Measurements from ENCODE around the gene NUP58.

NUP58 gene

DNA sequence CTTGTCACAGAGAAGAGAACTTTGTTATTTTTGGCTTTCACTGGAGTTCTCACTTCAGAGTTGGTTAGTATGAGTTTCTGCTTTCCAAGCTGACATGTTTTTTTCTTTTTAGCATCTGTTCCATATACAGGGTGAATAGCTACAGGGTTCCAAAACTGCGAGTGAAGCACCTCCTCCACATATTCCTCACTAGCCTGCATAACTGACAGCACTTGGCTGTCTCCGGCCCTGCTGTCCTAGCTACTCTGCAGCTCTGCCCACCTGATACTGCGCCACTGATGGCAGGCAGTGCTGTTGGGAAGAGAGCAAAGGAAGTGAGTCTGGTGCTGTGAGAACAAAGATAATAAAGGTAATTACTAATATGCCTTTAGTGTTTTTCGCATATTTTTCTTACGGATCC, 77.1 kb downstream of the NUP58 start:
- no peak for DNase-seq

DNA sequence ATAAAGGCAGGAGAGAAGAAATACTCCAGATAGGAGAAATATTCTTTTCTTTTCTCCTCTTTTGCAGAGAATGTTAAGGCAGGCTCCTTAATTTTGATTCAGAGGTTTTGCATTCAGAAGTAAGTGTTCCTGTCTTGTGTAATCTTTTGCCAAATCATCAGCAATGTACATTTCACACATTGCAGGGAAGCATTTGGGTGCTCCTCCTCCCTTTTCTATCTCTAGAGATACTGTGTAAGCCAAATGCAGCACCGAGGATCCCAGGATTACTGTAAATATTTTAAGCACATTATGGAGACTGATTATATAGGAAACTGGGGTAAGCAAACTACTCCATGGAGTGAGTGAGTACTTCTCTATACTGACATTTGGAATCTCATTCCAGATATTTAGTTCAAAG, 77.6 kb downstream of the NUP58 start:
- no peak for DNase-seq

DNA sequence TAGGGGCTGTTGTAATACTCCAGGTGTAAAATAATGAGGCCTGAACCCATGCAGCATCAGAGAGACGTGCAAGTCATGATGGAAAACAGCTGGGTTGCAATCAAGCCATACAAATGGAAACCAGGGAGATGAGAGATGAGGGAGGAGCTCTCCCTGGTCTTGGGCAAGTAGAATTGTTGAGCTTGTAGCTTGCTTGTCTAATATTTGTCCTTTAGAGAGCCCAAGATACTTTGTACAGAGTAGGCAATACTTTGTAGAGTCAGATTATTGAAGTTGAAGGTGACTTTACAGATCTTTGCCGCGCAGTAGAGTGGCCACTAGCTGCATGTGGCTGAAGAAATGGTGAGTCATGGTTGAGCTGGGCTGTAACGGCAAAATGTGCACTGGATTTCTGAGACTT, 78.7 kb downstream of the NUP58 start:
- no peak for DNase-seq

DNA sequence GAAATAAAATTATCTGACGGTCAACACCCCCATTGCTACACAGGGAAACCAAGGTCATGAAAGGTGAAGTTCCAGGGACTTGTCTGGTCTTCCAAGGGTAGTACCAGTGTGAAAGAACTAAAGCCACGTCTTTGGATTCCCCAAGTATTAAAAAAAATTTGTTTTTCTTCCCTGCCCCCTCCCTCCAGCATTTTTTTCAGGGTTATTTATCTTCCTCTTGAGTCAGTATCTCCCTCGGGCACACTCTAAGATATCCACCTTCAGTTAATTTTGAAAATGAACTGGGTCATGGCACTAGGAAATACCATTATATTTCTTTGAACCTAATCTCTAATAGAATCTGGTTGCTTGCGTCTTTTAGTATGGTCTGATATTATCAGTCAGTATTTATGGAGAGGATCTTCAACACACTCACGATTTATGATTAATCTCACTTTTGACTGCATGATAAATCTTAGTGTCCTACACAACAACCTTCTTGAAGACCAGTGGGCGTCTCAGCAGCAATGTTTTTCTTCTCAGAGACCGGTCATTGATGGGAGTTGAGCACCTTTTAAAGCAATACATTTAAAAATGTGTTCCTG, 79.4 kb downstream of the NUP58 start:
- DNase-seq: no peak

DNA sequence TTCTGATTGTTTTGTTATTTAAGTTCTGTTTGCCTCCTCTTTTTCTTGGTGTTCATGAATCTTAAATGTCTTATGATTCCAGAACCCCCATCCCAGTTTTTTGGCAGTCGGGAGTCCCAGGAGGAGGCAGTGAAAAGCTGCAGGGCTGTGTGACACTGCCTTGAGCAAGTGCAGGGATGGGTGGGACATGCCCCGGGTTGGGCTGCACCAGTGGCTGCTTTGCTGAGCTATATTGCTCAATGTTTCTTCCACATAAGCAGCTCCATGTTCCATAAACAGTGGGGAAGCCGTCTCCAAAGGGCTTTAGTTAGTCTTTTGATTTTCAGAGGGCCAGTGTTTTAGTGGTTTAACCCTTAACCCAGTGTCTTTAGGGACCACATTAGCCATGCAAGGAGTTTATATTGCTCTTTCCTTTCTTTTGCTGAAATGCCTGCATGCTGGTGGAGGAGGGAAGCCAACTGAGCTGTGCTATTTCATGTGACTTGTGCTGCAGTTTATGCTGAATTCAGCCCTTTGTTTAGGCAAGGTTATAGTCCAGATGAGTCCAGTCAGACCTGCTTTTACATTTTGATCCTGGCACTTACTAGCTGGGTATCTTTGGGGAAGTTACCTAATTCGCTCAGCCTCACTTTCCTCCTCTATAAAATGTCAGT, 83.5 kb downstream of the NUP58 start:
- no peak for DNase-seq

DNA sequence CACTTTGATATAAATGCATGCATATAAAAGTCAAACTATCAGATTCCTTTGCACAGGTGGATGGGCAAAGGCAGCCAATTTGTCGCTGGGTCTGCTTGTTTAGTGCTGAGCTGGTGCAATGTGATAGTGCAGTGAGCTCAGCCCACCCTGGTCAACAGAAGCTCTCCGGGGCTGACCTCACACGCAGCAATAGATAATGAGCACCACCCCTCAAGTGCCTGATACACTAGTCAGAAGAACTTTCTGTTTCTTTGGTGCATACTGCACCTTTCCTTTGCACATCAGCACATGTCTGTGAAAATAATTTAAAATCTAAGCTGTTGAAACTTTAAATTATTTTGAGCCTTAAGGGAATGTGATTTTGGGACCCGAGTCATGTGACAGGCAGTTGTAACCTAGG, 90.5 kb downstream of the NUP58 start:
- no peak for DNase-seq

All from HCEC 1CT (cell line).